ENCODE measurements around the gene C1RL.

C1RL gene, protein sequence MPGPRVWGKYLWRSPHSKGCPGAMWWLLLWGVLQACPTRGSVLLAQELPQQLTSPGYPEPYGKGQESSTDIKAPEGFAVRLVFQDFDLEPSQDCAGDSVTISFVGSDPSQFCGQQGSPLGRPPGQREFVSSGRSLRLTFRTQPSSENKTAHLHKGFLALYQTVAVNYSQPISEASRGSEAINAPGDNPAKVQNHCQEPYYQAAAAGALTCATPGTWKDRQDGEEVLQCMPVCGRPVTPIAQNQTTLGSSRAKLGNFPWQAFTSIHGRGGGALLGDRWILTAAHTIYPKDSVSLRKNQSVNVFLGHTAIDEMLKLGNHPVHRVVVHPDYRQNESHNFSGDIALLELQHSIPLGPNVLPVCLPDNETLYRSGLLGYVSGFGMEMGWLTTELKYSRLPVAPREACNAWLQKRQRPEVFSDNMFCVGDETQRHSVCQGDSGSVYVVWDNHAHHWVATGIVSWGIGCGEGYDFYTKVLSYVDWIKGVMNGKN

DNA sequence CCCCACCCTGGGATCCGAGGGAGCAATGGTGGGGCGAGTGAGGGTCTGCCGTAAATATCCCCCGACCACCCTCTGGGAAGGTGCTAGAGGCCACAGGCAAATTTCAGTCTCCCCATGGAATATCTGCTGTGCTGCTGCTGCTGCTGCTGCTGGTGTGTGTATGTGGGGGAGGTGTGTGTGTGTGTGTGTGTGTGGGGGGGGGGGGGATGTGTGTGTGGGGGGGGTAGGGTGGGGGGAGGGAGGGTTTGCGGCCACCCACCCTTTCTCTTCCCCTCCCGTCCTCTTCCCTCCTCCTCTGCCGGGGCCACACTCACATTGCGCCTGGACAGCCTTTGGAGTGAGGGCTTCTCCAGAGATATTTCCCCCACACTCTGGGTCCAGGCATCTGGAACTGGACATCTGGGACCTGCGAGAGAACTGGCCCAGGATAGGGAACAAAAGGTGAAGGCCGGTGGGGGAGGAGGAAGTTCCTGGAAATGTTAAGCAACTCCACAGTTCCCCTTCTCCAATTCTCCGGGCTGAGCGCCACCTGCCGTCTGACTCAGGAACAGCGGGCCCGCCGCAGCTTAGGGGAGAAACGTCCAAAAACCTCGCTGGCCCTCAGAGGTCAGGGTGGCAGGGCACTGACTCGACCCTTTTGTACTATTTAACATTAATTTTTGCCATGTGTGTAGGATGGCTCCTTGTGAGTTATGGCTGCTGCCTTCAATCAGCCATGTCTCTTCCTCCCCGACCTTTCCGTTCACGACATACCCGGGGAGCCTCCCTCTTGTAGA lies at the start of gene C1RL:
C1RL (minus strand) TSS at position 419 of the 776 bp plus-strand sequence; CDS start at position 385, 34 bp downstream.
- in situ Hi-C loops (cut with HindIII; ENCODE audit: low sequenced_read_pairs), result loop anchor here (10.0 kb wide), 1 partner anchor 56 kb away; no protein-coding TSS in a partner anchor

DNA sequence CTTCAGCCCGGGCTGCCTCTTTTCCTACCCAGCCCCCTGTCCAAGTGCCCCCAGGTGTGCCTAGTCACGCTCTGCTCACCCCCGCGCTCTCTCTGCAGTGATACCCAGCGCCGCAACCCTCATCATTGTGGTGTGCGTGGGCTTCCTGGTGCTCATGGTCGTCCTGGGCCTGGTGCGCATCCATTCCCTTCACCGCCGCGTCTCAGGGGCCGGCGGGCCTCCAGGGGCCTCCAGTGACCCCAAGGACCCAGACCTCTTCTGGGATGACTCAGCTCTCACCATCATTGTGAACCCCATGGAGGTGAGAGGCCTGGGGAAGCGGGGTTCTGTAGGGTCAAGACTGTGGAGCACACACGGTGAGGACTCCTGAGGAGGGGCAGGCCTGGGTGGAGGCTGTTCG lies 48.4 kb upstream of the C1RL start:
- in situ Hi-C loops (cut with HindIII; ENCODE audit: low sequenced_read_pairs), result no loop called here

DNA sequence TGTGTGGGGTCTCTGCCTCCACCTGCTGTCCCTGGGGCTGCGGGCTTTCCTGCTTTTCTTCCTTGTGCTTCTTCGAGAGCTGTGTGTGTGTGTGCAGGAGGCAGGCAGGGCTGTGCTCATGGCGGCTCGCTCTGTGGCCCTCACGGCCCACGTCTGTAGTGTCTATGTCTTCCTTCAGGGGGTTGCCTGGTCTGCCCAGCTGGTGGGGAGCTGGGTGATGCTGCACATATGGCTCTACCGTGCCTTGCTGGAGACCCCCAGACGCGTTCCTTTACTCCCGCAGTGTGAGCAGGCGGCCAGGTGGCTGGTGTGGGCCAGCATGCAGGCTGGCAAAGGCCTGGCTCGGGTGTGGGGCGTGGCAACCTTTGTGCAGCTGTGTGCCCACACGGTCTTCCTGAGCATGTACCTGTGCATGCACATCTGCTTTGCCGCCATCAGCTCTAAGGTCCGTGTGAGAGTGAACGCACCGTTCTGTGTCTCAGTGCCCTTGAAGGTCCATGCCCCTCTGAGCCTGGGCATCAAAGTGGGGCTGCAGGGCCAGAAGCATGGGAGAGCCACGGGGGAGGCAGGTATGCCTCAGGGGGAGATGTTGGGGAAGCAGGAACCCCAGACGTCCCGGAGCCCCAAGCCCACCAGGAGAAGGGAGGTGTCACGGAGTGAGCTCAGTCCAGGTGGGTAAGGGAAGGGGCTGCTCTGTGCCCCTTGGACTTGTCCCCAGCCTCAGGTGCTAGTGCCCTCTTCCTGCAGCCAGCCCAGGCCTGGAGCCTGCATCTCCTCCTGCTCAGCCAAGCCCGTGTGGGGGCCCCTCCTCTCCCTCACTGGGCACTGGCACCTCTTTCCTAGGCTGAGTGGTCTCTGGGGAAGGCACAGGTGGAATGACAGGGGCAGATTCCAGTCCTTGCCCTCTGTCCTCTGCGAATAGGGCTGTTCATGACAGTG lies 47.5 kb upstream of the C1RL start:
- in situ Hi-C loops (cut with HindIII; ENCODE audit: low sequenced_read_pairs), result no loop called here

DNA sequence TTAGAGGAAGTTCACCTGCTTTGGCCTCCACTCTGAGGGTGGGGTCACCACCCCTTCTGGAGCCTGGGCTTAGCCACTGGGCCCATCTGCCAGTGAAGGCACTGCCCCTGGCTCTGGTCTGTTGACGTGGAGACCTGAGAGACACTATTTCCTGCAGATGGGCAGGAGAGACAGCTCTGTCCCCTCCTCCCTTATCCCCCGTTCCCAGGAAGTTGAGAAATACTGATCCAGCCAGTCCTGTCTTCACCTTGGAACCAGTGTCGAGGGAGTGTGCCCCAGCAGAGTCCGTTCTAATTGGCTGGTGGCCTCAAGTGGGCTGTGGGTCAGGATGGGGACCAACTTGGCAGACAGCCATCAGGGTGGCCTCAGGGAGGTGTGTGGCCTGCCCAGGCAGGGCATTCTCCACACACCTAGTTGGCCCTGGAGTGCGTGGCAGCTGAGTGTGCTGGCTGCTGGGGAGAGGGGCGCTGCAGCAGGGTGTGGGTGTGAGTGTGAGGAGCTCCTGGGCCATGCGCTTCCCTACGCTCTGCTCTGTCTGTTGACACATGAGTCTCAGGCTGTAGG lies 46.5 kb upstream of the C1RL start:
- in situ Hi-C loops (cut with HindIII; ENCODE audit: low sequenced_read_pairs), result no loop called here

GRCh38 chr12:7154901-7155470 lies 46.0 kb upstream of the C1RL start:
- in situ Hi-C loops (cut with HindIII; ENCODE audit: low sequenced_read_pairs), result no loop called here

- in situ Hi-C loops (cut with HindIII; ENCODE audit: low sequenced_read_pairs), result no loop called here
Measured at GRCh38 chr12:7154042-7154441, 45.0 kb upstream of the C1RL start.

DNA sequence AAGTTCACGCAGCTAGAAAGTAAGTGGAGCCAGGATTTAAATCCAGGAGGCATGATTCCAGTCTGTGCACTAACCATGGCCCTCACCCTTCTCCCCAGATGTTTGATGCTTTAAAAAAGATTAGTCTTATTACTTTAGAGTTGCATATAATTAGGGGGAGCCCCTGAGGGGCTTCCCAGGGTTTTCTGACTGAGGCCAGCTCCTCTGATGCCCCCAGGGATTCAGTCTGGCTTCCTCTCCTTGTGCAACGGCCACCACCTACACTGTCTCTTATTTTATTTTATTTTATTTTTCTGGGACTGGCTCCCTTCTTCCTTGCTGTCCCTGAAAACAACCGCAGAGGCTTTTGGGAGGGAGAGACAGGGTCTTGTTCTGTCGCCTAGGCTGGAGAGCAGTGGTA lies 43.8 kb upstream of the C1RL start:
- in situ Hi-C loops (cut with HindIII; ENCODE audit: low sequenced_read_pairs), result no loop called here

- in situ Hi-C loops (cut with HindIII; ENCODE audit: low sequenced_read_pairs), result no loop called here
Measured at GRCh38 chr12:7151532-7151931, 42.5 kb upstream of the C1RL start.

DNA sequence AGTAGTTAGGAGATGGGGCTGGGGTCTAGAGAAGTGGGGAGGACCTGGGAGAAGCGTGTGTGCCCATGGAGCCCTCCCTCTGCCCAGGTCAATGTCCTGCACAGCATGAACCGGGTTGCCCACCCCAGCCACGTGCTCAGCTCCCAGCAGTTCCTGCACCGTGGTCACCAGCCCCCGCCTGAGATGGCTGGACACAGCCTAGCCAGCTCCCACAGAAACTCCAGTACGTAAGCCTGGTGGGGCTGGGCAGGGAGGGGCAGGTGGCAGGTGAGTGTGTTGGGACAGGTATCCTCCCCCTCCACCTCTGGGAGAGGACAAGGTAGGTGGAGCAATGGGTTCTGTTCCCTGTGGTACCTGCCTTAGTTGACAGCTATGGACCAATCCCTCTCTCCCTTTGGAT lies 41.8 kb upstream of the C1RL start:
- in situ Hi-C loops (cut with HindIII; ENCODE audit: low sequenced_read_pairs), result no loop called here

- in situ Hi-C loops (cut with HindIII; ENCODE audit: low sequenced_read_pairs), result no loop called here
Measured at GRCh38 chr12:7150356-7150755, 41.3 kb upstream of the C1RL start.

DNA sequence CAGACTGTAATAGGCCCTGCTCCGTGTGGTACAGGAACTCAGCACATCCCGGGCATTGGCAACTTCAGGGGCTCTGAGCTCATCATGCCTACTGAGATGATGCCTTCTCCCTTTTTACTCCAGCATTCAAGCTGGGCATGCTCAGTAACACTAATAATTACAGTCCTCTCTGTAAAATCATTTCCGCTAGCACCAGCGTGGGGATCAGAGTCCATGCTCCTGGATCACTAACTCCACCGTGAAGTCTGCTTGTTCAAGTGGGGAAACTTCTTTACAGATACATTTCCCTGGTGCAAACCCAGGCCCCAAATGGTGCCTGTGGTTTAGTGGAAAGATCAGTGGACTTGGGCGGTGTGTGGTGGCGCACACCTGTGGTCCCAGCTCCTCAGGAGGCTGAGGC lies 37.9 kb upstream of the C1RL start:
- in situ Hi-C loops (cut with HindIII; ENCODE audit: low sequenced_read_pairs), result no loop called here

- in situ Hi-C loops (cut with HindIII; ENCODE audit: low sequenced_read_pairs), result no loop called here
Measured at GRCh38 chr12:7146228-7146627, 37.2 kb upstream of the C1RL start.

DNA sequence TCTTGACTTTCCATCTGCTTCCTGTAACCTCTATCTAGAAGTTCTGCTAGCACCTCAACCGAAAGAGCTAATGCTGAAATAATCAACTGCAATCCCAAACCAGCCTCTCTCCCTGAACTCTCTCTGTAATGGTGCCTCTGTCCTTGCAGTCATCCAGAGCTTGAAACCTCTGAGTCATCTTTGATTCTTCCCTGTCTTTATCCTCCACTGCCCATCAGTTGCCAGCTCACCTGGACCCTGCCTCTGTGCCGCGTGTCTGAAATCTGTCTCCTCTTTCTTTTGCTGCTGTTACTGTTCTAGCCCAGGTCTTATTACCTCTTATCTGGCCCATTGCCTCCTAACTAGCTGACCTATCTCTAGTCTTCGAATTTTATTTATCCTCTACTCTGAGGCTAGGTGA lies 36.7 kb upstream of the C1RL start:
- in situ Hi-C loops (cut with HindIII; ENCODE audit: low sequenced_read_pairs), result no loop called here

DNA sequence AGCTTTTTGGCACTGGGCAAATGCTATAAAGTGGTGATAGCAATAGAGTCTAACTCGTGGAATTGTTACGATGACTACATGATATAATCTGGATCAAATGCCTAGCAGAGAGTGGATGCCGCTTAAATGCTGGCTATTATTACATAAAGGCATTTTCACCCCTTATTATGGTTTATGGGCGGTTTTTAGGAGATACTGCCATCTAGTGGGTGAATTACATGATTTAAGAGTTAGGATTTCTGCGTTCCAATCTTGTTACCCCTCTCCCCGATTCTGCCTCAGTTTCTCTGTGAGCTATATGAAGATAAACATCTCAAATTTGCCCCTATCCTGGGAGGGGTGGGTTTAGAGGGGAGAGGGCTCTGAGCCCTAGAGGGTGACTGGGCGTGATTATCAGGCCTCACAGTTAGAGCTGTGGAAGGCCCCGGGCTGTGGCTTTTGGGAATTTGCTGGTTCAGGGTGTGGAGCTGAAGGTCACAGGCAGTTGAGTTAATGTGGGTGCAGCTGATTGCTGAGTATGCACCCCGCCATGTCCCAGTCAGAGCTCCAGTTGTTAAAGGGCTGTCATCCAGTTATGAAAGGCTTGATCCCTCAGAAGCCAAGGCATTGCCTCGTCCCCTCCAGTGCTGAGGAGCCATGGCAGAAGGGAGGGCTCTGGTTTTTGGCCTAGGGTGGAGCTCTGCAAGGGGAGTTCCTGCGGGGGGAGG lies 35.6 kb upstream of the C1RL start:
- in situ Hi-C loops (cut with HindIII; ENCODE audit: low sequenced_read_pairs), result no loop called here

DNA sequence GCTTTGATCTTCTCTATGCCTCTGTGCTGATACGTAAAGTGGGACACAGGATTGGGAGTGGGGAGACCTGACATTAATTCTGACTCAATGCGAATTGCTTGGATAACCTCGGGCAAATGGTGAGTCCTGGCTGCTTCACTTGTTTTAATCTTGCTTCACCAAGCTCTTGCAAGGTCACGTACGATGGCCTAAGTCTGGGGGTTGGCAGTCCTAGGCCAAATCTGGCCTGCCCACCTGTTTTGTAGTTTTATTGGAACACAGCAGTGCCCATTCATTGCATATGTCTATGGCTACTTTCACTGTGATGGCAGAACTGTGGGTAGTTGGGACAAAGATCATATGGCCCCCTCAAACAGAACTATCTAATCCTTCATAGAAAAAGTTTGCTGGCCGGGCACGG lies 34.5 kb upstream of the C1RL start:
- in situ Hi-C loops (cut with HindIII; ENCODE audit: low sequenced_read_pairs), result no loop called here

GRCh38 chr12:7142809-7143465 lies 33.9 kb upstream of the C1RL start:
- in situ Hi-C loops (cut with HindIII; ENCODE audit: low sequenced_read_pairs), result no loop called here

- in situ Hi-C loops (cut with HindIII; ENCODE audit: low sequenced_read_pairs), result no loop called here
Measured at GRCh38 chr12:7142056-7142644, 33.1 kb upstream of the C1RL start.

DNA sequence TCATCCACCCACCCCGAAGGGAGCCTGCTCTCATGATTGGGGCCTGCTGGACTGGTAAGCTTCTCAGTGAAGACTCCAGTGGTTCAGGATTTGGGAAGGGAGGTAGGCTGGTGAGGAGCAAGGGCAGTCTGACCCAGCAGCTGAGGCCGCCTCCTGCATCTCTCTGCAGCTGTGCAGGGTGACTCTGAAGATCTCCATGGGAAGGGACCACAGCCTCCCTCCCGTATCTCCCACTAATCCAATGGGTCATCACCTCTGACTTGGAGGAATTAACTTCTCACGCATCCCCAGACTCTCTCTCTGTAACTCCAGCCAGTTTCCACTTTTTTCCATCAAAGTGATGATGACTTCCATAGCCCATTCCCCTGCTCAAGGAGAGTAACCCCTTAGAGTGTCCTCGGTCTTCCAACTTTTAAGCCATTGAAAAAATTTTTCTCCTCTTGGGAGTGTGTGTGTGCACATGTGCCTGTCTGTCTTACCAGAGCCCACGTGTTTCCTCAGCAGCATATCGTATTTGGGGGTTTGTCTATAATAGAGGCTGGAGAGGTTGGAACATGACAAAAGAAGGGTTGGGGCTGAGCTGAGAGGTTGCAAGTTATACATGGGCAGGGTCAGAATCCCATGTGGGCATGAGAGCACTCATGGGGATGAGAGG lies 32.5 kb upstream of the C1RL start:
- in situ Hi-C loops (cut with HindIII; ENCODE audit: low sequenced_read_pairs), result no loop called here
